ENCODE measurements around the gene TRPM6. TPM values are rescaled to one million over a fixed set of nuclear protein-coding genes. Genes with fewer than 3 reads are reported as not detected.

The TRPM6 gene
- total and polyA plus RNA-seq, 8 donors, result 0.43 to 3.8 (median 0.74) TPM

DNA sequence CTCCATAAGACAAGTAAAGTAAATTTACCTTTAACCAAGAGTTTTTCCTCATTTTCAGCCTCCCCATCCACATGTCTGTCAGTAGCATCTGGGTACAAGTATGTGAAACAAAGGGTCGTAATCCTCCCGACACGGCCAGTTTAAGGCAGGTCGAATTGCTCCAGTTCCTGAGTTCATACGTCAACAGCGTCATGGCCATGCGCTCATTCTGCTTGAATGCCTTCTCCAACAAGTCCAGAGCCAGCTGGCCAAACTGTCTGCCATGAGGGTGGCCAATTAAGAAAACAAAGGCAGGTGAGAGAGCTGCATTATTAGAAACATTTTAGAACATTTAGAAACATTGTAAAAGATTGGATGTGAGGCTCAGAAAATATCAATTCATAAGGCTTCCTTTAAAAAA, 87.5 kb downstream of the TRPM6 start:
- TF ChIP-seq, protein P1, sequence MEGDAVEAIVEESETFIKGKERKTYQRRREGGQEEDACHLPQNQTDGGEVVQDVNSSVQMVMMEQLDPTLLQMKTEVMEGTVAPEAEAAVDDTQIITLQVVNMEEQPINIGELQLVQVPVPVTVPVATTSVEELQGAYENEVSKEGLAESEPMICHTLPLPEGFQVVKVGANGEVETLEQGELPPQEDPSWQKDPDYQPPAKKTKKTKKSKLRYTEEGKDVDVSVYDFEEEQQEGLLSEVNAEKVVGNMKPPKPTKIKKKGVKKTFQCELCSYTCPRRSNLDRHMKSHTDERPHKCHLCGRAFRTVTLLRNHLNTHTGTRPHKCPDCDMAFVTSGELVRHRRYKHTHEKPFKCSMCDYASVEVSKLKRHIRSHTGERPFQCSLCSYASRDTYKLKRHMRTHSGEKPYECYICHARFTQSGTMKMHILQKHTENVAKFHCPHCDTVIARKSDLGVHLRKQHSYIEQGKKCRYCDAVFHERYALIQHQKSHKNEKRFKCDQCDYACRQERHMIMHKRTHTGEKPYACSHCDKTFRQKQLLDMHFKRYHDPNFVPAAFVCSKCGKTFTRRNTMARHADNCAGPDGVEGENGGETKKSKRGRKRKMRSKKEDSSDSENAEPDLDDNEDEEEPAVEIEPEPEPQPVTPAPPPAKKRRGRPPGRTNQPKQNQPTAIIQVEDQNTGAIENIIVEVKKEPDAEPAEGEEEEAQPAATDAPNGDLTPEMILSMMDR (IDR thresholded peaks at IDR 0.05), result no peak
- Histone ChIP-seq H3K4me1 (no peaks in the 10 kb centered on the region), H3K27me3 (no peaks in the 10 kb centered on the region), H3K9me3 (no peaks in the 10 kb centered on the region), H3K36me3 (peaks cover 0 to 8% of the 10 kb centered on the region in 2 donors), H3K27ac (no peak overlapping the region), H3K4me3 (no peak overlapping the region)
- intact Hi-C loops (cut with DNase I), result no loop called here
- no peak for DNase-seq
- ATAC-seq, result no peak

DNA sequence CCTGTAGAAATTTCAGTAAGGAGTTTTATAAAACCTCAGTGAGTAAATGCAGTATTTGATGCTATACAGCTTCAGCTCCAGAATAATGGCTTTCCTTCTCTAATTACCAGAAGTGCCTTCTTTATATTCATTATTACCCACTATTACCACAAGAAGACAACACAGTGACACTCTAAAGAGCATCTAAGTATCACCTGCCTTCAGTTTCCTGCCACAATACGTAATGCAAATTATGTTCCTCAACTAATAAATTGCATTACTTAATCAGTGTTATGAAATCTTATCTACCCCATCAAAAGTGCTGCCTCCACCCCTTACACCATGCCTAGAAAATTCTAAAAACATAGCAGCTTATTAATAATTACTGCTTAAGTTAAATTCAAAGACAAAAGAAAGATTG, 91.9 kb downstream of the TRPM6 start:
- DNase-seq, result no peak

DNA sequence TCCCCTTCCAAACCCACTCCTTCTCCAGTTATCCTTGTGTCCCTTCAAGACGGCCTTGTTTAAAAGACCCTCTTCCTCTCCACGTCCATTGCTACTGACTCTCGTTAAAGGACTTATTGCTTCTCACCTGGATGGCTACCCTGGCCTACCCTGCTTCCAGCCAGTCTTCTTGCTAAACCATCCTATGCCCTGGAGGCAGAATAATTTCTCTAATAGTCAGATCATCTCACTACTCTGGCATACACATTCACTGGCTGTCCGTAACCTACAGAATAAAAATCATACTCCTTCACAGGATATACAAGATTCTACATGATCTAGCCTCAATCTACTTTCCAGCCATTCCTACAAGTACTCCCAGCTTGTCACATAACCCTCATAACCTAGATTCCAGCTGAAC, 92.6 kb downstream of the TRPM6 start:
- intact Hi-C loops (cut with DNase I), result no loop called here
- Histone ChIP-seq H3K4me3 (no peak overlapping the region), H3K9me3 (no peaks in the 10 kb centered on the region), H3K27me3 (no peaks in the 10 kb centered on the region), H3K36me3 (peaks cover 0 to 4% of the 10 kb centered on the region in 2 donors), H3K4me1 (no peaks in the 10 kb centered on the region), H3K27ac (no peak overlapping the region)
- ATAC-seq (no peak), DNase-seq (no peak)
- TF ChIP-seq, protein P1 (IDR thresholded peaks at IDR 0.05), result no peak

More for the DNA sequence above, 91.9 kb downstream of the TRPM6 start:
- TF ChIP-seq, protein P1 (IDR thresholded peaks at IDR 0.05), result no peak
- Histone ChIP-seq H3K4me1 (no peaks in the 10 kb centered on the region), H3K4me3 (no peak overlapping the region), H3K27me3 (no peaks in the 10 kb centered on the region), H3K36me3 (peaks cover 0 to 4% of the 10 kb centered on the region in 2 donors), H3K9me3 (no peaks in the 10 kb centered on the region), H3K27ac (no peak overlapping the region)
- no peak for ATAC-seq
- intact Hi-C loops (cut with DNase I), result no loop called here

DNA sequence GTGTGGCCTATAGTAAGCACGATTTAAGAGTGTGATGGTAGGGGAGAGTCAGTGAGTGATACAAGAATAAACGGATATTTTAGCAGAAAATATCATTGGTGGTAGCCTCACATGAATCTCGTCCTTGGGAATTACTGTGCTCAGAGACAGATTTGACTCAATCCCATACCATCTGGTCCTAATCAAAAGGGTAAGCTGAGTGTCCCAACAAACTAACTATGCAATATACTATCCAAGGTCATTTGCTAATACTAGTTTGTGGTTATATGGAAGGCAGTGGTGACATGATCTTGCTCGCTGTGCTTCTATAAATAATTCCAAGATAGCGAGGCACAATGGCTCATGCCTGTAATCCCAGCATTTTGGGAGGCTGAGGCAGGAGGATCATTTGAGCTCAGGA, 103.2 kb downstream of the TRPM6 start:
- no peak overlapping the region for H3K4me3 ChIP-seq
- intact Hi-C loops (cut with DNase I), result no loop called here
- no peak for DNase-seq
- no peak for ATAC-seq
- H3K9me3 ChIP-seq, result no peaks in the 10 kb centered on the region
- H3K4me1 ChIP-seq, result no peaks in the 10 kb centered on the region
- TF ChIP-seq, protein P1 (IDR thresholded peaks at IDR 0.05), result no peak
- H3K36me3 ChIP-seq, result no peaks in the 10 kb centered on the region
- no peak overlapping the region for H3K27ac ChIP-seq
- H3K27me3 ChIP-seq, result no peaks in the 10 kb centered on the region

DNA sequence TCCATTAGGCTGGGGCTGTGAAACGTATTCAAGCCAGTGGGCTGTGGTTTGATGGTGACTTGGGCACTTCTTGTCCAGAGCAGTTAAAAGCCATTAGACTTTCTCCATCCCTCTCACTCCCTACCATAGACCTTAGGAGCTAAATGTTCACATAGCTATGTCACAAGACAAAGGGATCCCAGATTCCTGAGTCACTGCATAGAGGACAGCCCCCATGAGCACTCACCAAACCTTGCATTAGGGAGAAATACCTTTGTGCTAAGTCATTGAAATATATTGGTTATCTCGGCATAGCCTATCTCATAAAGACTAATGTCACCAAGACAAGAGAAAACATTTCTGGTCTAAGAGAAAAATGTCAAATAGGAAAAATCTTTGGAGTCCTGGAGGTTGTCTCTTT, 104.3 kb downstream of the TRPM6 start:
- TF ChIP-seq, protein P1 (IDR thresholded peaks at IDR 0.05), result no peak
- no peak overlapping the region for H3K4me3 ChIP-seq
- no peak overlapping the region for H3K27ac ChIP-seq
- H3K9me3 ChIP-seq, result no peaks in the 10 kb centered on the region
- ATAC-seq, result no peak
- DNase-seq, result no peak
- H3K27me3 ChIP-seq, result no peaks in the 10 kb centered on the region
- H3K4me1 ChIP-seq, result no peaks in the 10 kb centered on the region
- no peaks in the 10 kb centered on the region for H3K36me3 ChIP-seq
- intact Hi-C loops (cut with DNase I), result no loop called here

Data from left lung (tissue), 10 donors.